ENCODE results near the gene CDC45. TPM values are rescaled to one million over a fixed set of nuclear protein-coding genes. Genes with fewer than 3 reads are reported as not detected.

Gene CDC45
- total and polyA plus RNA-seq, 2 of the 13 experiments (the other 11 are each of a cell fraction or from before 2014, with no cell fraction given) = 14.4 to 36.3 TPM

- TF ChIP-seq AHDC1 (CRISPR knock-in tag; IDR thresholded peaks at IDR 0.05; ENCODE audit: borderline replicate concordance) = no peak
- TF ChIP-seq ZNF225 (CRISPR knock-in tag; IDR thresholded peaks at IDR 0.05) = 0 out of 2 replicates have a peak, but pooled peaks have one; percentile 55
- TF ChIP-seq MBD4 (IDR thresholded peaks at IDR 0.05; ENCODE audit: borderline replicate concordance, low read length) = no peak
- no peak for TF ChIP-seq ZNF570 (CRISPR knock-in tag; IDR thresholded peaks at IDR 0.05; ENCODE audit: borderline replicate concordance)
- TF ChIP-seq TCF7 (IDR thresholded peaks at IDR 0.05; ENCODE audit: low read depth) = no peak
- 0 out of 2 replicates have a peak, but pooled peaks have one; percentile 39 for TF ChIP-seq ZNF687 (CRISPR knock-in tag; IDR thresholded peaks at IDR 0.05)
- no peak for TF ChIP-seq ZNF263 (CRISPR knock-in tag; IDR thresholded peaks at IDR 0.05)
- TF ChIP-seq CREB3 (CRISPR knock-in tag; IDR thresholded peaks at IDR 0.05) = 0 out of 2 replicates have a peak, but pooled peaks have one; percentile 17
- TF ChIP-seq ZNF44 (CRISPR knock-in tag; IDR thresholded peaks at IDR 0.05) = 0 out of 2 replicates have a peak, but pooled peaks have one; percentile 11
- no peak for TF ChIP-seq USF2 (IDR thresholded peaks at IDR 0.05; ENCODE audit: low read depth, low read length)
- TF ChIP-seq USF2 (CRISPR knock-in tag; IDR thresholded peaks at IDR 0.05; ENCODE audit: borderline replicate concordance) = no peak
Observed at GRCh38 chr22:19478045-19478900, 1.4 kb upstream of the CDC45 start (continued).

Measured in HepG2 (cell line).